AG04450 (cell line): ENCODE measurements around the gene CFHR4. TPM values are rescaled to one million over a fixed set of nuclear protein-coding genes. Genes with fewer than 3 reads are reported as not detected.
"Not testable (repeated sequence)": the region's sequence is repeated elsewhere in the genome, so short reads cannot be mapped to it uniquely, and the experiment has no call there.

ENCODE experiments used
- CTCF ChIA-PET: fragments of 300-600, 350-600 bp; formaldehyde crosslinking; extraction: SDS; loops from one replicate; lab custom pipeline; 2022; ENCODE audit warnings: antibody characterized with exemption, inconsistent platforms; lab: Charles Lee
- POLR2A ChIA-PET: fragments of 350-600 bp; formaldehyde crosslinking; extraction: SDS; loops from one replicate; lab custom pipeline; 2021; ENCODE audit warnings: antibody characterized with exemption, inconsistent platforms; lab: Yijun Ruan, JAX
- DNase-seq: peaks from one replicate; pipeline ENCODE4 v3.0.0-alpha.2; 2011; ENCODE audit warnings: low read depth, low spot score
- H3K27ac ChIP-seq: one replicate; pipeline ENCODE4 v1.5.1; 2012; ENCODE audit warnings: low read depth, low read length, control low read depth
- H3K27me3 ChIP-seq: one replicate; pipeline ENCODE4 v1.6.0; 2012; ENCODE audit warnings: low read length; ENCODE audit not compliant: control insufficient read depth, insufficient read depth
- H3K4me3 ChIP-seq: 2 replicates; pipeline ENCODE4 v1.5.1; 2011; ENCODE audit warnings: mild to moderate bottlenecking, low read depth, low read length, control low read depth
- H3K9me3 ChIP-seq: 2 replicates; pipeline ENCODE4 v1.5.1; 2012; ENCODE audit warnings: low read length; ENCODE audit not compliant: control insufficient read depth, insufficient read depth
- polyA plus RNA-seq: library from polyadenylated mRNA; depleted of rRNA; stranded (reverse); fragments of >200 nt; gene quantifications from 2 replicates; pipeline ENCODE4 v1.2.3, GENCODE V29; 2011
- TF ChIP-seq, protein P1 (sequence below): IDR thresholded peaks from 2 replicates; pipeline ENCODE4 v1.5.1; 2011; ENCODE audit warnings: low read depth, low read length, control low read depth, inconsistent platforms

Gene CFHR4
- polyA plus RNA-seq, 1 experiment: not detected

DNA sequence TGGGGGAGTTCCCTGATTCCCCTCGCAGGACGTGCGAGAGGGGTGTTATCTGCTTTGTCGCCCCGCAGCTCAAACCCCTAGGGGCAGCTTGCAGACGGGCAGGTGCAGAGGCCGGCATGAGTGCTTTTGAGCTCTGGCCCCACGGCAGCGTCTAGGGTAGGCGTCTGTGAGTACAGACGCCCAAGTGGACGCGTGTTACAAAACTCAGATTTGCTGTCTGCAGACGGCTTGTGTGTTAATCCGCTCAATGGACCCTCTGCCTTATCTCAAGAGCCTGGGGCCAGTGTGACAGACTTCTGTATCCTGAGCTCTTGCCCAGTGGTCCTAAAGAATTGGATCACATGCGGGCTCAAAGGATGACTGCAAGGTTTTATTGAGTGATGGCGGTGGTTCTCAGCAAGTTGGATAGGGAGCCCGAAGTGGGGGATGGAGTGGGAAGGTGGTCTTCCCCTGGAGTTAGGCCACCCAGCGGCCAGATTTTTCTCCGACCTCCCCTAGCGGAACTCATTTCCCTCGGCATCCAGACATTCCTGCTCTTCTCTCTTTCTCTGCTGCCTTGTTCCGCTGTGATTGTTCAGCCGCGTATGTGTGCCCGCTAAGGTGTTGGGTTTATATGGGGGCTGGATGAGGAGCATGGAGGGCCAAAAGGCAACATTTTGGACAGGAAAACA lies 9.4 kb downstream of the CFHR4 start:
- peaks cover 6% of the 10 kb centered on the region for H3K27me3 ChIP-seq
- DNase-seq: no peak
- ChIA-PET CTCF (interaction anchor here (1.2 kb wide), 1 partner anchor 749 kb away, joined by 3 read pairs; no protein-coding TSS in a partner anchor), POLR2A (no interaction called here)
- no peak overlapping the region for H3K27ac ChIP-seq
- no peak overlapping the region for H3K4me3 ChIP-seq
- no peaks in the 10 kb centered on the region for H3K9me3 ChIP-seq
- TF ChIP-seq, protein P1, sequence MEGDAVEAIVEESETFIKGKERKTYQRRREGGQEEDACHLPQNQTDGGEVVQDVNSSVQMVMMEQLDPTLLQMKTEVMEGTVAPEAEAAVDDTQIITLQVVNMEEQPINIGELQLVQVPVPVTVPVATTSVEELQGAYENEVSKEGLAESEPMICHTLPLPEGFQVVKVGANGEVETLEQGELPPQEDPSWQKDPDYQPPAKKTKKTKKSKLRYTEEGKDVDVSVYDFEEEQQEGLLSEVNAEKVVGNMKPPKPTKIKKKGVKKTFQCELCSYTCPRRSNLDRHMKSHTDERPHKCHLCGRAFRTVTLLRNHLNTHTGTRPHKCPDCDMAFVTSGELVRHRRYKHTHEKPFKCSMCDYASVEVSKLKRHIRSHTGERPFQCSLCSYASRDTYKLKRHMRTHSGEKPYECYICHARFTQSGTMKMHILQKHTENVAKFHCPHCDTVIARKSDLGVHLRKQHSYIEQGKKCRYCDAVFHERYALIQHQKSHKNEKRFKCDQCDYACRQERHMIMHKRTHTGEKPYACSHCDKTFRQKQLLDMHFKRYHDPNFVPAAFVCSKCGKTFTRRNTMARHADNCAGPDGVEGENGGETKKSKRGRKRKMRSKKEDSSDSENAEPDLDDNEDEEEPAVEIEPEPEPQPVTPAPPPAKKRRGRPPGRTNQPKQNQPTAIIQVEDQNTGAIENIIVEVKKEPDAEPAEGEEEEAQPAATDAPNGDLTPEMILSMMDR: 0 out of 2 replicates have a peak, but pooled peaks have one; percentile 6

DNA sequence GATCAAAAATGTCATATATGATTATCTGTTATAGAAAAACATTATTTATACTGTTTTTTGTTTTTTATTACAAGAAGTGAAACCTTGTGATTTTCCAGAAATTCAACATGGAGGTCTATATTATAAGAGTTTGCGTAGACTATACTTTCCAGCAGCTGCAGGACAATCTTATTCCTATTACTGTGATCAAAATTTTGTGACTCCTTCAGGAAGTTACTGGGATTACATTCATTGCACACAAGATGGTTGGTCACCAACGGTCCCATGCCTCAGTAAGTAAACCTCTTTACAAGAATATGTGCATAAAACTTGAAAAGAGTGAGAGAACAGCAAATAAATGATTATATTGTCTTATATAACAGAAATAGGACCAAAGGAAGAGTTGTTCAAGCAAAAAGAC lies 14.5 kb downstream of the CFHR4 start:
- Histone ChIP-seq H3K9me3 (no peaks in the 10 kb centered on the region), H3K4me3 (no peak overlapping the region), H3K27me3 (peaks cover 2% of the 10 kb centered on the region), H3K27ac (no peak overlapping the region)
- ChIA-PET POLR2A (no interaction called here), CTCF (no interaction called here)
- TF ChIP-seq, protein P1: no peak
- DNase-seq: no peak

DNA sequence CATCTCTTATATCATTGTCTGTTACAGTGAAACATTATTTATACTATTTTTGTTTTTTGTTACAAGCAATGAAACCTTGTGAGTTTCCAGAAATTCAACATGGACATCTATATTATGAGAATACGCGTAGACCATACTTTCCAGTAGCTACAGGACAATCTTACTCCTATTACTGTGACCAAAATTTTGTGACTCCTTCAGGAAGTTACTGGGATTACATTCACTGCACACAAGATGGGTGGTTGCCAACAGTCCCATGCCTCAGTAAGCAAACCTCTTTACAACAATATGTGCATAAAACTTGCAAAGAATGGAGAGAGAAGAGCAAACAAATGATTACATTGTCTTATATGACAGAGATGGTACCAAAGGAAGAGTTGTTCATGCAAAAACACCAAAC lies 22.4 kb downstream of the CFHR4 start:
- TF ChIP-seq, protein P1: 0 out of 2 replicates have a peak, but pooled peaks have one; percentile 3
- H3K4me3 ChIP-seq: no peak overlapping the region
- DNase-seq: no peak
- ChIA-PET CTCF (no interaction called here), POLR2A (no interaction called here)
- no peaks in the 10 kb centered on the region for H3K9me3 ChIP-seq
- H3K27ac ChIP-seq: no peak overlapping the region
- H3K27me3 ChIP-seq: no peaks in the 10 kb centered on the region

DNA sequence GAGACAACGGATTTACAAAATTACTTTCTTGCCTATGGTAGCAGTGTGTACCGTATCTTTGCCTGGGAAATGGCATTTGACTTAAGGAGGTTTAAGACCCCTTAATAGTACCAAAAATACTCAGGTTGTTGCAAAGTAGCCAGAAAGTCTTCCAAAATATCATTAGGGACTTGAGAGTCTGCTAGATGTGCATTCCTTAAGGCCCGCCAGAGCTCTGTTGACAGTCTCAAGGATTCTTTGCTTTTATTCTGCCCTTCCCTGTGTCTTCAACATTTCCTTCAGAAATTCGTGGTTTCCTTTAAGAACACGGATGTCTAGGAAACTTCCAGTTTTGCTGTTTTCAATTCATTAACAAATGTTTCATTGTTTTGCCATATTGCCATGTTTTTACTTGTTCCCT lies 24.4 kb downstream of the CFHR4 start:
- H3K9me3 ChIP-seq, DNase-seq, POLR2A ChIA-PET, H3K4me3 ChIP-seq, CTCF ChIA-PET, H3K27ac ChIP-seq, H3K27me3 ChIP-seq: not testable (repeated sequence)

DNA sequence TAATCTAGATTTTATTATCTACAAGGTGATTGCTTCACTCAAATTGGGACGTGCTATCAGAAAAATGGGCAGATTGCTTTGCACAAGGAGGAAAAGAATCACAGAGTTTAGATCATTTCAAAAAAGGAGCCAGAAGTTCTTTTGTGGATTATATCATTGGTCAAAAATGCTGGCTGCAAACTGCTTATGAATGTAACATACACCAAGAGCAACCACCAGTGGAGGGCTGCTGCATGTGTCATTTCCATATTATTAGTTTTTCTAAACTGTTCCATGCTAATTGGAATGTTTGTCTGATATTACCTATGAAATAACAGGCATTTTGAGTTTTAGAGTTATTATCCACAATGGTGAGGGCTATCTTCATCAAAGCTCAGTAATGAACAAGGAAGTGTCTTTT lies 39.0 kb downstream of the CFHR4 start:
- DNase-seq, CTCF ChIA-PET, H3K4me3 ChIP-seq, POLR2A ChIA-PET, H3K9me3 ChIP-seq, H3K27ac ChIP-seq, H3K27me3 ChIP-seq: not testable (repeated sequence)

DNA sequence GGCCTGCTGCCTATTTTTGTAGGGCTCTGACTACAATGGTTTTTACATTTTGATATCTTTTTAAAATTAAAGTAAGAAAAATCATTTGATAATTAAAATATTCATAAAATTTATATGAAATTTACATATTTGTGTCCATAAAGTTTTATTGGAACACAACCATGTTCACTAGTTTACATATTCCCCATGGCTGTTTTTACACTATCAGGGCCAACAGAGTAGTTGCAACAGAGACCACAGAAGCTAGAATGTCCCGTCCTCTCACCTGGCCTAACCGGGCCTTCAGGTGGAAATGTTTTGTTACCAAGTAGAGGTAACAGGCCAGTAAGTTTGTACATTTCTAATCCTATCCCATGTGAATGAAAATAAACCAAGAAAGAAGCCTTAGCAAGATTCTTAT lies 45.0 kb downstream of the CFHR4 start:
- CTCF ChIA-PET, H3K9me3 ChIP-seq, H3K27me3 ChIP-seq, H3K27ac ChIP-seq, DNase-seq, H3K4me3 ChIP-seq, POLR2A ChIA-PET: not testable (repeated sequence)
